ENCODE data around the gene SSTR3. TPM values are rescaled to one million over a fixed set of nuclear protein-coding genes. Genes with fewer than 3 reads are reported as not detected.

SSTR3 gene
- total RNA-seq, 1 experiment from 2014 or later = 0.22 TPM

GRCh38 chr22:37197451-37198257 is 14.6 kb downstream of the SSTR3 start (continued):
- TF ChIP-seq, protein P1, sequence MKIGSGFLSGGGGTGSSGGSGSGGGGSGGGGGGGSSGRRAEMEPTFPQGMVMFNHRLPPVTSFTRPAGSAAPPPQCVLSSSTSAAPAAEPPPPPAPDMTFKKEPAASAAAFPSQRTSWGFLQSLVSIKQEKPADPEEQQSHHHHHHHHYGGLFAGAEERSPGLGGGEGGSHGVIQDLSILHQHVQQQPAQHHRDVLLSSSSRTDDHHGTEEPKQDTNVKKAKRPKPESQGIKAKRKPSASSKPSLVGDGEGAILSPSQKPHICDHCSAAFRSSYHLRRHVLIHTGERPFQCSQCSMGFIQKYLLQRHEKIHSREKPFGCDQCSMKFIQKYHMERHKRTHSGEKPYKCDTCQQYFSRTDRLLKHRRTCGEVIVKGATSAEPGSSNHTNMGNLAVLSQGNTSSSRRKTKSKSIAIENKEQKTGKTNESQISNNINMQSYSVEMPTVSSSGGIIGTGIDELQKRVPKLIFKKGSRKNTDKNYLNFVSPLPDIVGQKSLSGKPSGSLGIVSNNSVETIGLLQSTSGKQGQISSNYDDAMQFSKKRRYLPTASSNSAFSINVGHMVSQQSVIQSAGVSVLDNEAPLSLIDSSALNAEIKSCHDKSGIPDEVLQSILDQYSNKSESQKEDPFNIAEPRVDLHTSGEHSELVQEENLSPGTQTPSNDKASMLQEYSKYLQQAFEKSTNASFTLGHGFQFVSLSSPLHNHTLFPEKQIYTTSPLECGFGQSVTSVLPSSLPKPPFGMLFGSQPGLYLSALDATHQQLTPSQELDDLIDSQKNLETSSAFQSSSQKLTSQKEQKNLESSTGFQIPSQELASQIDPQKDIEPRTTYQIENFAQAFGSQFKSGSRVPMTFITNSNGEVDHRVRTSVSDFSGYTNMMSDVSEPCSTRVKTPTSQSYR (CRISPR knock-in tag; IDR thresholded peaks at IDR 0.05) = no peak
- no peak for TF ChIP-seq ZNF317 (CRISPR knock-in tag; IDR thresholded peaks at IDR 0.05; ENCODE audit: borderline replicate concordance, low read depth)

DNA sequence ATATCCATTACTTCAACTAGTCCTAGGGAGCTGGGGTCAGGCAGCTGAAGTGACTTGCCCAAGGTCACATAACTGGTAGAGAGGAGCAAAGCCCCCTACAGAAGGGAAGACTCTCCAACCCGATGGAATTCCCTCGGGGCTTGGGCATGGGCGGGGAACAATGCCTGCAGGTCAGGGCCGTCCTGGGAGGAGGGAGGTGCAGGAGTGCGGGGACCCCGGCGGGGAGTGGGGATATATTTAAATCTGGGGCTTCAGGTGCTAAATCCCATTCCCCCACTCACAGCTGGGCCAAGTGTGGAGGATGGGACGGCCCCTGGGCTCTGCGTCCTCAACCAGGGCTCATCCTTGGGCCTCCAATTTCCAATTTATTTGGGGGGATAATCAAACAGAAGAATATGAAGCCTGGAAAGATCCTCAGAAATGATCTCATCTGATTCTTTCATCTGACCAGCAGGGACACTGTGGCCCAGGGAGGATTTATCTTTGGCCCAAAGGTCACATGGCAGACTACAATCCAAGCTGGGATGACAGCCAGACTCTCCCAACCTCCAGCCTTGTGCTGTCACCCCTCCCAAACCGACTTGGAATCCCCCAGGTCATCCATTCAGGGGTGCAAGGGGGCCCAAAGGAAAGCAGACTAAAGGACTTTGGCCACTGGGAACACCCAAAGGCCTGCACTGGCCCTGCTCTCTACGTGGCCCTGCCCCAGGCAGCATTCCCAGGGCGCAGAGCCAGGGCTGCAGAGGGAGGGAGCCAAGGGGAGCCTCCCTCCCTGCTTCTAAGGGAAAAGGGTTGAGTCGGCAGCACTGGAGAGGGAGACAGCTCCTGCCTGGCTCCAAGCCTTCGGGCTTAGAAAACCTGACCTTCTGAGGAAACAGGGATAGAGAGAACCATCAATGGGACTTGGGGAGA is 15.5 kb downstream of the SSTR3 start:
- peaks cover 3% of the 10 kb centered on the region; the same call in 1 of the 2 replicates for H3K27me3 Mint-ChIP-seq (ENCODE audit: low read depth)
- CTCF ChIA-PET = interaction anchor here (1.0 to 4.9 kb wide), 14 partner anchors 9 to 199 kb away, joined by 3 to 49 read pairs (median 4); partner anchors contain the start of genes C1QTNF6 and IL2RB
- no peak for ATAC-seq
- no peak for DNase-seq (ENCODE audit: low spot score)
- no peak overlapping the region for H3K27ac Mint-ChIP-seq
- peaks cover 20% of the 10 kb centered on the region for H3K9me3 Mint-ChIP-seq
- no peak overlapping the region for H3K4me3 Mint-ChIP-seq
- H3K36me3 Mint-ChIP-seq = peaks cover 18% of the 10 kb centered on the region
- POLR2A ChIA-PET = no interaction called here
- H3K4me1 Mint-ChIP-seq = peaks cover 33% of the 10 kb centered on the region
- TF ChIP-seq, protein P2, sequence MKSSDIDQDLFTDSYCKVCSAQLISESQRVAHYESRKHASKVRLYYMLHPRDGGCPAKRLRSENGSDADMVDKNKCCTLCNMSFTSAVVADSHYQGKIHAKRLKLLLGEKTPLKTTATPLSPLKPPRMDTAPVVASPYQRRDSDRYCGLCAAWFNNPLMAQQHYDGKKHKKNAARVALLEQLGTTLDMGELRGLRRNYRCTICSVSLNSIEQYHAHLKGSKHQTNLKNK (CRISPR knock-in tag; IDR thresholded peaks at IDR 0.05) = no peak
- TF ChIP-seq ZNF671 (CRISPR knock-in tag; IDR thresholded peaks at IDR 0.05) (no peak), ESRRA (CRISPR knock-in tag; IDR thresholded peaks at IDR 0.05; ENCODE audit: borderline replicate concordance) (no peak), IRF2 (CRISPR knock-in tag; IDR thresholded peaks at IDR 0.05; ENCODE audit: borderline replicate concordance, low read depth) (no peak), ATF1 (CRISPR knock-in tag; IDR thresholded peaks at IDR 0.05) (no peak), ATF6 (CRISPR knock-in tag; IDR thresholded peaks at IDR 0.05) (no peak), ARID4B (CRISPR knock-in tag; IDR thresholded peaks at IDR 0.05; ENCODE audit: borderline replicate concordance) (no peak), JUN (CRISPR knock-in tag; IDR thresholded peaks at IDR 0.05) (no peak), ETV6 (CRISPR knock-in tag; IDR thresholded peaks at IDR 0.05) (no peak), USF1 (CRISPR knock-in tag; IDR thresholded peaks at IDR 0.05) (no peak), OVOL2 (CRISPR knock-in tag; IDR thresholded peaks at IDR 0.05; ENCODE audit: borderline replicate concordance) (no peak), CREM (CRISPR knock-in tag; IDR thresholded peaks at IDR 0.05) (no peak)
- TF ChIP-seq, protein P3, sequence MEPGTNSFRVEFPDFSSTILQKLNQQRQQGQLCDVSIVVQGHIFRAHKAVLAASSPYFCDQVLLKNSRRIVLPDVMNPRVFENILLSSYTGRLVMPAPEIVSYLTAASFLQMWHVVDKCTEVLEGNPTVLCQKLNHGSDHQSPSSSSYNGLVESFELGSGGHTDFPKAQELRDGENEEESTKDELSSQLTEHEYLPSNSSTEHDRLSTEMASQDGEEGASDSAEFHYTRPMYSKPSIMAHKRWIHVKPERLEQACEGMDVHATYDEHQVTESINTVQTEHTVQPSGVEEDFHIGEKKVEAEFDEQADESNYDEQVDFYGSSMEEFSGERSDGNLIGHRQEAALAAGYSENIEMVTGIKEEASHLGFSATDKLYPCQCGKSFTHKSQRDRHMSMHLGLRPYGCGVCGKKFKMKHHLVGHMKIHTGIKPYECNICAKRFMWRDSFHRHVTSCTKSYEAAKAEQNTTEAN (CRISPR knock-in tag; IDR thresholded peaks at IDR 0.05) = no peak
- TF ChIP-seq, protein P4, sequence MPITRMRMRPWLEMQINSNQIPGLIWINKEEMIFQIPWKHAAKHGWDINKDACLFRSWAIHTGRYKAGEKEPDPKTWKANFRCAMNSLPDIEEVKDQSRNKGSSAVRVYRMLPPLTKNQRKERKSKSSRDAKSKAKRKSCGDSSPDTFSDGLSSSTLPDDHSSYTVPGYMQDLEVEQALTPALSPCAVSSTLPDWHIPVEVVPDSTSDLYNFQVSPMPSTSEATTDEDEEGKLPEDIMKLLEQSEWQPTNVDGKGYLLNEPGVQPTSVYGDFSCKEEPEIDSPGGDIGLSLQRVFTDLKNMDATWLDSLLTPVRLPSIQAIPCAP (CRISPR knock-in tag; IDR thresholded peaks at IDR 0.05) = no peak
- TF ChIP-seq, protein P5, sequence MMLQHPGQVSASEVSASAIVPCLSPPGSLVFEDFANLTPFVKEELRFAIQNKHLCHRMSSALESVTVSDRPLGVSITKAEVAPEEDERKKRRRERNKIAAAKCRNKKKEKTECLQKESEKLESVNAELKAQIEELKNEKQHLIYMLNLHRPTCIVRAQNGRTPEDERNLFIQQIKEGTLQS (CRISPR knock-in tag; conservative IDR thresholded peaks at IDR 0.05) = no peak

All from WTC11 (cell line).